ENCODE data around the gene CCRL2.

DNA sequence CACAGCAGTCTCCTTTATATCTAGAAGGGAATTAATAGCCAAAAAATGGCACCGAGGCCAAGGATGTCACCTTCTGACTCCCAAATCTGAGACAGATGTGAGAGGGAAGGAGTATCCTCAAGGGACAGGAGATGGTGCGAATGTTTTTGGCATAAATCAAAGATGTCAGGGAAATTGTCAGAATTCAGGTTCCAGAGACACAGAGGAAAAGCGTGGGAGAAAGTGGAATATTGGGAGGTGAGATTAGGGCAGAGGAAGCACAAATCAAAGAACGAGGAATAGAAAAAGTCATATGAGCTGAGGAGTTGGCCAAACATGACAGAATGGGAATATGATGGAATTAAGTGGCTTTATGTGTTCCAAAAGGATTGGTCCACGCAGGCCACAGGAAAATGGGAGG lies 6.2 kb upstream of the CCRL2 start:
- TF ChIP-seq CTCF (IDR thresholded peaks at IDR 0.05) = no peak
- TF ChIP-seq POLR2A (IDR thresholded peaks at IDR 0.05) = no peak
